ENCODE measurements around the gene SLC31A1. TPM values are rescaled to one million over a fixed set of nuclear protein-coding genes. Genes with fewer than 3 reads are reported as not detected.

Gene SLC31A1
- total and polyA plus RNA-seq, 2 of the 13 experiments (the other 11 are each of a cell fraction or from before 2014, with no cell fraction given) = 62.9 to 70.0 TPM

- TF ChIP-seq ZNF609 (CRISPR knock-in tag; IDR thresholded peaks at IDR 0.05; ENCODE audit: borderline replicate concordance) (0 out of 2 replicates have a peak, but pooled peaks have one; percentile 22), ZNF501 (CRISPR knock-in tag; IDR thresholded peaks at IDR 0.05) (peak; percentile 90), NR0B2 (CRISPR knock-in tag; IDR thresholded peaks at IDR 0.05) (no peak), NRL (CRISPR knock-in tag; IDR thresholded peaks at IDR 0.05; ENCODE audit: borderline replicate concordance) (0 out of 2 replicates have a peak, but pooled peaks have one; percentile 71), TEAD3 (CRISPR knock-in tag; optimal IDR thresholded peaks at IDR 0.05; ENCODE audit: borderline replicate concordance) (peak; percentile 54), ZHX2 (IDR thresholded peaks at IDR 0.05; ENCODE audit: low read depth) (peak; percentile 92), ZHX2 (CRISPR knock-in tag; IDR thresholded peaks at IDR 0.05; ENCODE audit: borderline replicate concordance) (no peak), ZBTB46 (CRISPR knock-in tag; IDR thresholded peaks at IDR 0.05; ENCODE audit: borderline replicate concordance) (no peak), ZNF282 (IDR thresholded peaks at IDR 0.05; ENCODE audit: partially characterized antibody) (no peak), ZBTB43 (CRISPR knock-in tag; conservative IDR thresholded peaks at IDR 0.05) (no peak), ZNF207 (IDR thresholded peaks at IDR 0.05; ENCODE audit: borderline replicate concordance) (no peak), SMYD3 (CRISPR knock-in tag; IDR thresholded peaks at IDR 0.05) (peak; percentile 76; the same call in 1 of the 2 replicates)
Measured at GRCh38 chr9:113275157-113276131, 54.1 kb downstream of the SLC31A1 start, which contains the start of the genes CDC26 and PRPF4 (continued).

Data from HepG2 (cell line).